ENCODE measurements around the gene EIF4G1.

DNA sequence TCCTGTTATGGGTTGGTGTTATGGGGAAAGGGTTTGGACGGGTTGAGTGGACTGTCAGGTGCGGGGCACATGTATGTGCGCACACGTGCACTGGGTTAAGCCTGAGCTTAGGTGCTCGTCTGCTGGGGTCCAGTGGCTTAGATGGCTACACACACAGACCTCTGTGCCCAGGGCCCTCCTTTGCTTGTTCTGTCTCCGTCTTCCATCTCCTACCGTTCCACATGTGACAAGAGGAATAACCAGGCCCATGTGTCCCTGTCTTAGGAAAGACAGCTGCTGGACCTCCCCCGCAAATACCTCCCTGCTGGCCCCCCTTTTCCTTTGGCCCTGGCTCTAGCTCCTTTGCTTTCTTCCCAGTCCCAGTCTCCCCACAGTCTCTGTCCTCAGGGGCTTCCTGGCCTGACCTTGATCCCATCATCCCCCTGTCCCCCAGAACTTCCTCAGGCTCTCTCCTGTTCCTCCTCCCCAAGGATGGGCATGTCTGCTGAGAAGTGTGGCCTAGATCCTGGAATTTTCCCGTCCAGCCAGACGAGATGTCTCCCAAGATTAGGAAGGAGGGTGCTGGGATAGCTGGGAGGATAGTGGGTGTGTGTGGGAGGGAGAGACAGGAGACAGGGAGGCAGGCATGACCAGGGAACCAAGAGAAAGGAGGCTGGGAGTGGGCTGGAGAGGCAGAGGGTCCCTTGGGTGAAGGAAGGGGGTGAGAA lies 64.4 kb downstream of the EIF4G1 start:
- TF ChIP-seq, protein P1, sequence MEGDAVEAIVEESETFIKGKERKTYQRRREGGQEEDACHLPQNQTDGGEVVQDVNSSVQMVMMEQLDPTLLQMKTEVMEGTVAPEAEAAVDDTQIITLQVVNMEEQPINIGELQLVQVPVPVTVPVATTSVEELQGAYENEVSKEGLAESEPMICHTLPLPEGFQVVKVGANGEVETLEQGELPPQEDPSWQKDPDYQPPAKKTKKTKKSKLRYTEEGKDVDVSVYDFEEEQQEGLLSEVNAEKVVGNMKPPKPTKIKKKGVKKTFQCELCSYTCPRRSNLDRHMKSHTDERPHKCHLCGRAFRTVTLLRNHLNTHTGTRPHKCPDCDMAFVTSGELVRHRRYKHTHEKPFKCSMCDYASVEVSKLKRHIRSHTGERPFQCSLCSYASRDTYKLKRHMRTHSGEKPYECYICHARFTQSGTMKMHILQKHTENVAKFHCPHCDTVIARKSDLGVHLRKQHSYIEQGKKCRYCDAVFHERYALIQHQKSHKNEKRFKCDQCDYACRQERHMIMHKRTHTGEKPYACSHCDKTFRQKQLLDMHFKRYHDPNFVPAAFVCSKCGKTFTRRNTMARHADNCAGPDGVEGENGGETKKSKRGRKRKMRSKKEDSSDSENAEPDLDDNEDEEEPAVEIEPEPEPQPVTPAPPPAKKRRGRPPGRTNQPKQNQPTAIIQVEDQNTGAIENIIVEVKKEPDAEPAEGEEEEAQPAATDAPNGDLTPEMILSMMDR (IDR thresholded peaks at IDR 0.05; ENCODE audit: borderline replicate concordance, extremely low read depth, low read length, poor library complexity, severe bottlenecking), result no peak
- TF ChIP-seq EZH2 (IDR thresholded peaks at IDR 0.05; ENCODE audit: borderline replicate concordance, low read depth, low read length, severe bottlenecking), result no peak

All from DND-41 (cell line).